K562 (cell line): Measurements from ENCODE around the gene VGLL3. TPM values are rescaled to one million over a fixed set of nuclear protein-coding genes. Genes with fewer than 3 reads are reported as not detected.

Experiments
- ATAC-seq: fragments of 200-7000 bp; cut with Tn5 transposase; 3 replicates; pipeline ENCODE4 v1.9.1; 2020; ENCODE audit warnings: moderate library complexity
- BruUV-seq: library from RNA; stranded (reverse); fragments of 400-500 nt; replicated peaks from 2 replicates; lab custom pipeline; 2021; lab: Mats Ljungman, UMichigan
- CTCF ChIA-PET: fragments of 300-600 bp; formaldehyde crosslinking; extraction: SDS; loops from one replicate; lab custom pipeline; 2021; ENCODE audit warnings: low intra/inter-chr PET ratio; lab: Yijun Ruan, JAX
- POLR2A ChIA-PET: fragments of 300-600, 350-650 bp; sonication (Branson Sonifier 250); formaldehyde crosslinking; extraction: SDS; loops from one replicate; lab custom pipeline; 2021; ENCODE audit warnings: antibody characterized with exemption, inconsistent platforms; lab: Yijun Ruan, JAX
- DNase-seq, 4 experiments: peaks; one replicate each; pipeline versions ENCODE4 v3.0.0 to v3.0.0-alpha.2; 2011 to 2018; ENCODE audit warnings: low spot score in 3 of 4, mixed read lengths in 3 of 4; ENCODE audit errors: extremely low read depth in 1 of 4
- FAIRE-seq: peaks from 2 replicates; lab custom pipeline; 2011; peaks lifted over from hg19 to GRCh38; lab: Jason Lieb, UNC
- H2AFZ ChIP-seq: 2 replicates; pipeline ENCODE4 v1.6.0; 2011; ENCODE audit warnings: low read depth, low read length, control low read depth, inconsistent platforms
- H3K27ac ChIP-seq: fragments of 200-600 bp; 3 replicates; pipeline ENCODE4 v1.8.0; 2011; ENCODE audit warnings: low read depth, mild to moderate bottlenecking, control low read depth, inconsistent platforms, low read length, moderate library complexity, mixed read lengths; ENCODE audit errors: extremely low read depth
- H3K27me3 ChIP-seq, 2 experiments: fragments of 300-600 bp in 1 of 2; 2 replicates in 1 of 2; 3 replicates in 1 of 2; pipeline versions ENCODE4 v1.6.0 to v1.8.0; 2011; ENCODE audit warnings: inconsistent platforms in 2 of 2, low read length in 2 of 2, mild to moderate bottlenecking in 1 of 2, mixed read lengths in 1 of 2, moderate library complexity in 1 of 2; ENCODE audit not compliant: control insufficient read depth in 2 of 2, insufficient read depth in 2 of 2
- H3K36me3 ChIP-seq: fragments of 300-600 bp; 3 replicates; pipeline ENCODE4 v1.8.0; 2011; ENCODE audit warnings: mild to moderate bottlenecking, low read length, inconsistent platforms; ENCODE audit not compliant: control insufficient read depth, insufficient read depth
- H3K4me1 ChIP-seq, 2 experiments: fragments of 200-600 bp in 1 of 2; replicated peaks in 1 of 2; 2 replicates in 1 of 2; 3 replicates in 1 of 2; pipeline versions ENCODE4 v1.5.1 to v1.8.0; 2011; ENCODE audit warnings: inconsistent platforms in 2 of 2, low read length in 2 of 2, mild to moderate bottlenecking in 1 of 2, mixed read lengths in 1 of 2, moderate library complexity in 1 of 2; ENCODE audit not compliant: control insufficient read depth in 2 of 2, insufficient read depth in 2 of 2
- H3K4me2 ChIP-seq: 2 replicates; pipeline ENCODE4 v1.6.1; 2011; ENCODE audit warnings: low read length, control low read depth, inconsistent platforms, mixed read lengths; ENCODE audit not compliant: insufficient read depth
- H3K4me3 ChIP-seq: fragments of 200-600 bp; sonication (generic), shearing (Covaris generic); 2 replicates; pipeline ENCODE4 v1.5.1; 2016; ENCODE audit warnings: control low read depth, inconsistent platforms
- H3K79me2 ChIP-seq: fragments of 200-600 bp; 3 replicates; pipeline ENCODE4 v1.8.0; 2011; ENCODE audit warnings: low read length, inconsistent platforms; ENCODE audit not compliant: control insufficient read depth, insufficient read depth
- H3K9ac ChIP-seq, 2 experiments: 2 replicates each; pipeline versions ENCODE4 v1.6.0 to v1.6.1; 2011; ENCODE audit warnings: low read depth in 2 of 2, low read length in 2 of 2, control low read depth in 1 of 2, inconsistent platforms in 1 of 2, mild to moderate bottlenecking in 1 of 2, mixed read lengths in 1 of 2; ENCODE audit not compliant: insufficient read depth in 1 of 2
- H3K9me1 ChIP-seq: one replicate; pipeline ENCODE4 v1.6.0; 2011; ENCODE audit warnings: inconsistent platforms, mild to moderate bottlenecking, low read length, moderate library complexity; ENCODE audit not compliant: control insufficient read depth, insufficient read depth
- H3K9me3 ChIP-seq: replicated peaks from 2 replicates; pipeline ENCODE4 v1.5.1; 2011; ENCODE audit warnings: low read depth, low read length, inconsistent platforms; ENCODE audit not compliant: control insufficient read depth, insufficient read depth
- H4K20me1 ChIP-seq: replicated peaks from 2 replicates; pipeline ENCODE4 v1.6.1; 2011; ENCODE audit warnings: low read length, inconsistent platforms, mixed read lengths; ENCODE audit not compliant: control insufficient read depth, insufficient read depth
- ATF6 ChIP-seq: sonication (generic); formaldehyde crosslinking; IDR thresholded peaks from 2 replicates; pipeline ENCODE4 v1.4.0; 2020; ENCODE audit warnings: mild to moderate bottlenecking, missing genetic modification reagents
- ETS1 ChIP-seq: conservative IDR thresholded peaks from 2 replicates; pipeline ENCODE4 v1.6.1; 2011; ENCODE audit warnings: low read depth, mild to moderate bottlenecking, low read length; ENCODE audit not compliant: control insufficient read depth
- HDGF ChIP-seq: fragments of 450-650 bp; IDR thresholded peaks from 2 replicates; pipeline ENCODE4 v1.6.1; 2016
- LEF1 ChIP-seq: fragments of 450-650 bp; IDR thresholded peaks from 2 replicates; pipeline ENCODE4 v1.6.1; 2016; ENCODE audit warnings: mild to moderate bottlenecking
- MED1 ChIP-seq: sonication (generic); formaldehyde crosslinking; IDR thresholded peaks from 2 replicates; pipeline ENCODE4 v1.8.1; 2023; ENCODE audit warnings: missing genetic modification reagents, borderline replicate concordance
- PHB ChIP-seq: fragments of 250-450 bp; sonication (Bioruptor Pico); IDR thresholded peaks from 2 replicates; pipeline ENCODE4 v1.5.0; 2021
- PRMT5 ChIP-seq: sonication (generic); formaldehyde crosslinking; IDR thresholded peaks from 2 replicates; pipeline ENCODE4 v1.5.0; 2020; ENCODE audit warnings: missing genetic modification reagents
- PTRF ChIP-seq: fragments of 450-650 bp; IDR thresholded peaks from 2 replicates; pipeline ENCODE4 v1.6.1; 2016; ENCODE audit warnings: mild to moderate bottlenecking, missing genetic modification characterization, missing compliant biosample characterization
- PYGO2 ChIP-seq: fragments of 450-650 bp; IDR thresholded peaks from 2 replicates; pipeline ENCODE4 v1.6.1; 2016; ENCODE audit warnings: mild to moderate bottlenecking, missing genetic modification characterization, moderate library complexity, missing compliant biosample characterization
- SPI1 ChIP-seq: IDR thresholded peaks from 2 replicates; pipeline ENCODE4 v1.6.1; 2011; ENCODE audit warnings: low read depth, low read length, control low read depth, borderline replicate concordance
- XRCC4 ChIP-seq: IDR thresholded peaks from one replicate; pipeline ENCODE4 v1.6.1; 2011; ENCODE audit not compliant: insufficient read depth, insufficient read length; ENCODE audit errors: extremely low read depth
- ZBTB26 ChIP-seq: fragments of 450-650 bp; formaldehyde crosslinking; IDR thresholded peaks from 2 replicates; pipeline ENCODE4 v1.4.0; 2022; ENCODE audit warnings: missing genetic modification characterization
- ZBTB49 ChIP-seq: sonication (generic); formaldehyde crosslinking; IDR thresholded peaks from 2 replicates; pipeline ENCODE4 v1.8.0; 2022; ENCODE audit warnings: missing genetic modification reagents, mild to moderate bottlenecking, borderline replicate concordance
- ZNF217 ChIP-seq: sonication (generic); formaldehyde crosslinking; IDR thresholded peaks from 2 replicates; pipeline ENCODE4 v1.8.0; 2022; ENCODE audit warnings: mild to moderate bottlenecking, missing genetic modification reagents
- ZNF3 ChIP-seq: fragments of 250-450 bp; sonication (Bioruptor Pico); IDR thresholded peaks from 2 replicates; pipeline ENCODE4 v1.5.0; 2021; ENCODE audit warnings: mild to moderate bottlenecking, moderate library complexity
- WGBS: fragments of 100-300 bp; shearing (Covaris generic); methylation state at CpG from one replicate; pipeline ENCODE4 v1.1.6; 2016; ENCODE audit warnings: low coverage, mixed read lengths; ENCODE audit not compliant: insufficient coverage; ENCODE audit errors: missing lambda C conversion rate; 5-methylcytosine and 5-hydroxymethylcytosine counted together
- in situ Hi-C: fragments of 300-500 bp; cut with MboI; formaldehyde crosslinking; loops from 4 replicates; pipeline ENCODE4 v1.15.0; 2018; ENCODE audit warnings: inconsistent platforms, mixed read lengths
- intact Hi-C: fragments of 100-400 bp; cut with micrococcal nuclease; formaldehyde crosslinking; loops from 2 replicates; pipeline ENCODE4 v1.14.2; 2022
- polyA plus RNA-seq, 8 experiments: library from polyadenylated mRNA; depleted of rRNA in 4 of 8; stranded (reverse) in 5 of 8; unstranded in 3 of 8; fragments of >200 nt; fragmentation: Nextera tagmentation in 2 of 8; fragmentation: Illumina TruSeq in 1 of 8; extraction: Ambion mirVana in 2 of 8; extraction: Trizol in 1 of 8; gene quantifications; 2 replicates each; pipeline versions ENCODE4 v1.2.1 to v1.2.3, GENCODE V29; 2011 to 2014; ENCODE audit warnings: inconsistent platforms in 1 of 8, missing spikeins in 1 of 8
- total RNA-seq, 7 experiments: library from RNA; depleted of rRNA in 6 of 7; stranded (reverse); fragments of >200 nt in 6 of 7; fragmentation: Illumina TruSeq in 2 of 7; extraction: Trizol in 2 of 7; gene quantifications; 2 replicates each; pipeline versions ENCODE4 v1.2.1 to v1.2.3, GENCODE V29; 2011 to 2021; ENCODE audit warnings: low replicate concordance in 1 of 7

The VGLL3 gene
- total and polyA plus RNA-seq, 9 of the 15 experiments (the other 6 are each of a cell fraction or from before 2014, with no cell fraction given) = under 0.01 to 0.09 (median 0.04) TPM; not detected in 6

- no peak overlapping the region for H3K9ac ChIP-seq
- no TSS peak for BruUV-seq
- H3K36me3 ChIP-seq = no peaks in the 10 kb centered on the region
- intact Hi-C loops = no loop called here
- no peak overlapping the region for H3K4me2 ChIP-seq
- no peak overlapping the region for H3K4me3 ChIP-seq
- H3K9me1 ChIP-seq = no peaks in the 10 kb centered on the region
- no peaks in the 10 kb centered on the region for H3K9me3 ChIP-seq
- no peaks in the 10 kb centered on the region for H3K79me2 ChIP-seq
- in situ Hi-C loops = no loop called here
- POLR2A ChIA-PET = no interaction called here
- H3K27ac ChIP-seq = no peak overlapping the region
- FAIRE-seq (no peak), ATAC-seq (no peak), DNase-seq (no peak)
- H2AFZ ChIP-seq = no peak overlapping the region
- WGBS = 0% methylated on average over 3 of the region's 3 CpGs
- no peaks in the 10 kb centered on the region for H3K4me1 ChIP-seq
- H4K20me1 ChIP-seq = no peaks in the 10 kb centered on the region
- no peaks in the 10 kb centered on the region for H3K27me3 ChIP-seq
- CTCF ChIA-PET = no interaction called here
- no peak for TF ChIP-seq ZBTB26 (CRISPR knock-in tag)
- TF ChIP-seq MED1 (CRISPR knock-in tag) = no peak
- no peak for TF ChIP-seq PTRF (tag)
- TF ChIP-seq SPI1 = no peak
- no peak for TF ChIP-seq ZNF217 (CRISPR knock-in tag)
- no peak for TF ChIP-seq ZBTB49 (CRISPR knock-in tag)
- no peak for TF ChIP-seq PHB (CRISPR knock-in tag)
- TF ChIP-seq XRCC4 = no peak
- TF ChIP-seq ZNF3 (CRISPR knock-in tag) = no peak
- TF ChIP-seq HDGF = no peak
- TF ChIP-seq ATF6 (CRISPR knock-in tag) = no peak
- TF ChIP-seq ETS1 = no peak
- no peak for TF ChIP-seq LEF1
- no peak for TF ChIP-seq PYGO2
- no peak for TF ChIP-seq PRMT5 (CRISPR knock-in tag)
Observed at GRCh38 chr3:87025661-87026645, 35.0 kb upstream of the VGLL3 start.
